Right lobe of liver (tissue), 6 donors: Measurements from ENCODE around the gene ANKRD13A. TPM values are rescaled to one million over a fixed set of nuclear protein-coding genes. Genes with fewer than 3 reads are reported as not detected.

Source experiments
- ATAC-seq, 4 donors: fragments of 200-7000 bp; cut with Tn5 transposase; one replicate each; pipeline ENCODE4 v1.9.1; 2020; ENCODE audit warnings: mild to moderate bottlenecking in 4 of 4, moderate library complexity in 4 of 4
- DNase-seq, 3 donors: peaks; one replicate each; pipeline ENCODE4 v3.0.0-alpha.2; 2020
- H3K27ac ChIP-seq, 3 donors: fragments of 200-600 bp; one replicate each; pipeline ENCODE4 v1.8.0; 2022
- H3K27me3 ChIP-seq, 2 donors: fragments of 200-600 bp; one replicate each; pipeline ENCODE4 v1.8.0; 2022
- H3K36me3 ChIP-seq, 4 donors: fragments of 200-600 bp; sonication (generic) in 1 of 4; one replicate each; pipeline versions ENCODE4 v1.5.1 to v1.8.0; 2017 to 2022; ENCODE audit warnings: control low read depth in 1 of 4
- H3K4me1 ChIP-seq, 4 donors: fragments of 200-600 bp; sonication (generic) in 1 of 4; one replicate each; pipeline versions ENCODE4 v1.5.1 to v1.8.0; 2017 to 2022; ENCODE audit warnings: control low read depth in 1 of 4
- H3K4me3 ChIP-seq, 3 donors: fragments of 200-600 bp; one replicate each; pipeline ENCODE4 v1.8.0; 2022
- H3K9me3 ChIP-seq, 4 donors: fragments of 200-600 bp; sonication (generic) in 1 of 4; one replicate each; pipeline versions ENCODE4 v1.5.1 to v1.8.0; 2017 to 2022; ENCODE audit warnings: control low read depth in 1 of 4
- POLR2A ChIP-seq: fragments of 450-650 bp; IDR thresholded peaks from one replicate; pipeline ENCODE4 v1.6.1; 2017; ENCODE audit warnings: antibody characterized with exemption, mild to moderate bottlenecking
- WGBS: methylation state at CpG from one replicate; pipeline ENCODE4 v1.1.6; 2018; ENCODE audit warnings: low coverage, low lambda C conversion rate; ENCODE audit not compliant: insufficient coverage; ENCODE audit errors: missing lambda C conversion rate; 5-methylcytosine and 5-hydroxymethylcytosine counted together
- intact Hi-C, 2 donors: fragments of 100-400 bp; cut with DNase I; formaldehyde crosslinking; loops; one replicate each; pipeline versions ENCODE4 v1.11.2 to v1.14.1; 2022
- total RNA-seq, 6 experiments: library from RNA; depleted of rRNA in 2 of 6; stranded (reverse); fragments of >200 nt in 2 of 6; fragmentation: NEBNext Ultra II Directional in 3 of 6; extraction: Animal tissue kit (Norgen Biotek cat#: 25700) in 3 of 6; gene quantifications; one replicate each; pipeline versions ENCODE4 v1.1.0 to v1.2.4, GENCODE V29; 2016 to 2023
- TF ChIP-seq, protein P1 (sequence below), 4 donors: fragments of 200-600 bp in 3 of 4; fragments of 450-650 bp in 1 of 4; IDR thresholded peaks; one replicate each; pipeline versions ENCODE4 v1.5.1 to v1.8.0; 2016 to 2022; ENCODE audit warnings: antibody characterized with exemption in 4 of 4, mild to moderate bottlenecking in 2 of 4
- donor health status: DM: no; HTN: yes; CAD: no.
- donor health status: DM: no; HTN: no; CAD: no.
- donor health status: DM: no; HTN: no; CAD: no.
- donor health status: DM: no; HTN: yes; CAD: no.
- donor health status: DM: no; HTN: yes; CAD: no.

Gene ANKRD13A
- total RNA-seq, 6 experiments from 2014 or later, result 14.4 to 33.7 (median 24.6) TPM

DNA sequence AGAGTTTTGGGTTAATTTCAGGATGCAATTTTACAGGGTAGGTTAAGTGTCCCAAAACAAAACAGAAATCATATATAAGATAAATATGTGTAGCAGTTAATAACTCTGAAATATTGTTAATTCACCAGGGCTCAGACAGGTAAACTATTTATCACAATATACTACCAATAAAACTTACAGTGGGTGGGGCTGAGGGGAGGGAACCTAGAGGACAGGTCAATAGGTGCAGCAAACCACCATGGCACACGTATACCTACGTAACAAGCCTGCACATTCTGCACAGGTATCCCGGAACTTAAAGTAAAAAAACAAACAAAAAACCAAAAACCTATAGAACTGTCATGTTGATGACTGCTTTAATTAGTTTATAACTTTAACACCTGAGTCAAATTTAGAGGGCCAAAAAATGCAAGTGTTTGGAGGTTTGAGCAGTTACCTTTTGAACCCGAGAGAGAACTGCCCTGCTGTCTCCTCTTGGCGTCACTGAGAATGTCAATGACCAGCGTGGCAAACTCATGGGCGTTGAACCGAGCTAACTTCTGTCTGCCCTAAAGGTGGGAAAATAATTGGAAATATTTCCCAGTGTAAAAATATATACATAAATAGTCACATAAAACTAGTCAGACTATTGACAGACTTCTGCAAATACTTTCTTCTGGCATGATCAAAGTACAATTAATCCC lies 39.7 kb upstream of the ANKRD13A start:
- Histone ChIP-seq H3K4me1 (peaks cover 0 to 10% (median 4%) of the 10 kb centered on the region in 4 donors), H3K27ac (peak overlapping the region in 2 of 3 donors; percentile 48 to 51), H3K4me3 (no peak overlapping the region), H3K9me3 (no peaks in the 10 kb centered on the region), H3K27me3 (no peaks in the 10 kb centered on the region), H3K36me3 (peaks cover 0 to 29% (median 7%) of the 10 kb centered on the region in 4 donors)
- ATAC-seq, result peak; percentile 74 to 94 (median 87)
- WGBS, result 33% methylated on average over 7 of the region's 8 CpGs
- DNase-seq, result peak; percentile 38 to 76 (median 68)
- intact Hi-C loops, result no loop called here
- TF ChIP-seq, protein P1, sequence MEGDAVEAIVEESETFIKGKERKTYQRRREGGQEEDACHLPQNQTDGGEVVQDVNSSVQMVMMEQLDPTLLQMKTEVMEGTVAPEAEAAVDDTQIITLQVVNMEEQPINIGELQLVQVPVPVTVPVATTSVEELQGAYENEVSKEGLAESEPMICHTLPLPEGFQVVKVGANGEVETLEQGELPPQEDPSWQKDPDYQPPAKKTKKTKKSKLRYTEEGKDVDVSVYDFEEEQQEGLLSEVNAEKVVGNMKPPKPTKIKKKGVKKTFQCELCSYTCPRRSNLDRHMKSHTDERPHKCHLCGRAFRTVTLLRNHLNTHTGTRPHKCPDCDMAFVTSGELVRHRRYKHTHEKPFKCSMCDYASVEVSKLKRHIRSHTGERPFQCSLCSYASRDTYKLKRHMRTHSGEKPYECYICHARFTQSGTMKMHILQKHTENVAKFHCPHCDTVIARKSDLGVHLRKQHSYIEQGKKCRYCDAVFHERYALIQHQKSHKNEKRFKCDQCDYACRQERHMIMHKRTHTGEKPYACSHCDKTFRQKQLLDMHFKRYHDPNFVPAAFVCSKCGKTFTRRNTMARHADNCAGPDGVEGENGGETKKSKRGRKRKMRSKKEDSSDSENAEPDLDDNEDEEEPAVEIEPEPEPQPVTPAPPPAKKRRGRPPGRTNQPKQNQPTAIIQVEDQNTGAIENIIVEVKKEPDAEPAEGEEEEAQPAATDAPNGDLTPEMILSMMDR (IDR thresholded peaks at IDR 0.05), result no peak
- TF ChIP-seq POLR2A, result no peak

DNA sequence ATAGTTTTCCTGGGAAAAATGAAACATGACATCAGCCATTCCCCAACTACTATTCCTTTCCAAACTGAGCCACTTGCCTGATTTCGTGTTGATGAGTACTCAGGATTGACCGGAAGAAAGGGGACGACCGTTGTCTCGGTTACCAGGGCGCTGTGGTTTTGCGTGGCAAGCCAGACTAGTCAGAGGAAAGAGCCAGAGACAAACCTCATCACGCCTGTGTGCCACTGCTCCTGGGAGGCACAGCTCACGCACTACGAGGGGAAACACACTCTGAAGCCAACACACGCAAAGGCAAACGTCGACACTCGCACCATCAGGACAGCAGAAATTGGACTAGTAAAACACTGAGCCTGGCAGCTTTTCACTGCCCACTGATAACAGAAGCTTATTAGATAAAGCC lies 38.0 kb upstream of the ANKRD13A start:
- Histone ChIP-seq H3K4me3 (no peak overlapping the region), H3K4me1 (peaks cover 0 to 10% (median 4%) of the 10 kb centered on the region in 4 donors), H3K9me3 (no peaks in the 10 kb centered on the region), H3K36me3 (peaks cover 0 to 35% (median 11%) of the 10 kb centered on the region in 4 donors), H3K27me3 (no peaks in the 10 kb centered on the region), H3K27ac (peak overlapping the region in 1 of 3 donors; percentile 5)
- peak in 1 of 3 donors; percentile 44 for DNase-seq
- WGBS, result 63% methylated on average over 7 of the region's 14 CpGs
- peak; percentile 16 to 65 (median 28) for ATAC-seq
- TF ChIP-seq, protein P1 (IDR thresholded peaks at IDR 0.05), result no peak
- TF ChIP-seq POLR2A, result no peak
- intact Hi-C loops, result no loop called here

DNA sequence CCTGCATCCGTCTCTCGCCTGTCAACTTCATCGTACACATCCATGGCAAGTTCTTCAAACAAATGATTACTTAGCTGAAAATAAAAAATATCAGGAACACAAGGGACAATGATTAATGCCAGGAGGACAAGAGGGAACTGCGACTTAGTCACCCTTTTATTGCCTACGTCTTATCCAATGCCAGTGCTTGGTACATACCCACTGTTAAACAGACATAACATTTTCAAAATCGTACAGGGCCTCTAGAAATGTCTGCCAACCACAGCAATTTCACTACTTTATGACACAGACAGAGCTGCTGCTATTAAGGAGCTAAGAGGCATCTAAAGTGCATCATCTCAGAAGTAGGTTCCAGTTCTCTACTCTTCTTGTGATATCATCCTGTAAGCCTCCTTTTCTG lies 37.6 kb upstream of the ANKRD13A start:
- no peak for DNase-seq
- Histone ChIP-seq H3K4me1 (peaks cover 0 to 10% (median 4%) of the 10 kb centered on the region in 4 donors), H3K9me3 (no peaks in the 10 kb centered on the region), H3K27ac (peak overlapping the region in 1 of 3 donors; percentile 5), H3K27me3 (no peaks in the 10 kb centered on the region), H3K4me3 (no peak overlapping the region), H3K36me3 (peaks cover 0 to 34% (median 11%) of the 10 kb centered on the region in 4 donors)
- 82% methylated on average over 6 of the region's 6 CpGs for WGBS
- TF ChIP-seq, protein P1 (IDR thresholded peaks at IDR 0.05), result no peak
- TF ChIP-seq POLR2A, result no peak
- intact Hi-C loops, result no loop called here
- no peak for ATAC-seq

DNA sequence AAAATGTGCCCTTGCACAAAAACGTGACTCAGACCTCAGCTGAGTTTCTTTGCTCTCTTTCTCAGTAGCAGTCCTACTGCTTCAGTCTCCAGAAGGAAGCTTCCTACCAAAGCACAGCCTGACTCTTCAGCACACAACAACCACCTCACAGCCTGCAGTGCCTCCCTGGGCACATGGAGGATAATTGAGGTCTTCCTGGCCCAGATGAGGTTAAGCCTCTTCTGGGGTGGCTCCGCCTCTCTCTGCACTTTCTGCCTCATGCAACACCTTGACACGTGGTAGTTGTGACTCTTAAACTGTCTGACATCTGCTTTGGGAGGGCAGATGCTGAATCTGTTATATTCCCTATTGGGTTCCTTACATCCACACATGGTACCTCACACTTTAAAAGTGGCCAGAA lies 36.8 kb upstream of the ANKRD13A start:
- no peaks in the 10 kb centered on the region for H3K27me3 ChIP-seq
- intact Hi-C loops, result no loop called here
- ATAC-seq (no peak), DNase-seq (no peak)
- WGBS, result 67% methylated on average over 2 of the region's 3 CpGs
- peaks cover 0 to 11% (median 5%) of the 10 kb centered on the region in 4 donors for H3K4me1 ChIP-seq
- H3K9me3 ChIP-seq, result no peaks in the 10 kb centered on the region
- H3K4me3 ChIP-seq, result no peak overlapping the region
- H3K27ac ChIP-seq, result no peak overlapping the region
- TF ChIP-seq, protein P1 (IDR thresholded peaks at IDR 0.05), result no peak
- no peak for TF ChIP-seq POLR2A
- peaks cover 0 to 39% (median 11%) of the 10 kb centered on the region in 4 donors for H3K36me3 ChIP-seq
